HEK293 (cell line): ENCODE data around the gene DCST1.

Source experiments
- CTCF ChIA-PET: fragments of 350-600 bp; formaldehyde crosslinking; extraction: SDS; loops from one replicate; lab custom pipeline; 2021; ENCODE audit warnings: antibody characterized with exemption; lab: Yijun Ruan, JAX
- POLR2A ChIA-PET: fragments of 300-600 bp; formaldehyde crosslinking; extraction: SDS; loops from one replicate; lab custom pipeline; 2020; ENCODE audit warnings: antibody characterized with exemption, inconsistent platforms; lab: Yijun Ruan, JAX
- H3K27ac ChIP-seq: fragments of 200-500 bp; sonication (Bioruptor generic); 2 replicates; pipeline ENCODE4 v1.5.1; 2014; ENCODE audit warnings: low read depth, low read length, control low read depth, inconsistent platforms; ENCODE audit errors: extremely low read depth
- H3K36me3 ChIP-seq, 2 experiments: fragments of 200-500 bp in 1 of 2; sonication (Bioruptor generic) in 1 of 2; 1 replicate in 1 of 2; 2 replicates in 1 of 2; pipeline ENCODE4 v1.5.1; 2014 to 2017; ENCODE audit warnings: inconsistent platforms in 2 of 2, low read length in 2 of 2; ENCODE audit not compliant: control insufficient read depth in 2 of 2, insufficient read depth in 1 of 2
- H3K4me1 ChIP-seq: fragments of 200-500 bp; sonication (Bioruptor generic); 2 replicates; pipeline ENCODE4 v1.5.1; 2014; ENCODE audit warnings: mild to moderate bottlenecking, low read length, inconsistent platforms; ENCODE audit not compliant: control insufficient read depth, insufficient read depth
- H3K4me3 ChIP-seq: 2 replicates; pipeline ENCODE4 v1.5.1; 2011; ENCODE audit warnings: low read depth, mild to moderate bottlenecking, control low read depth, low read length, moderate library complexity
- H3K9me3 ChIP-seq: fragments of 200-500 bp; sonication (Bioruptor generic); 2 replicates; pipeline ENCODE4 v1.5.1; 2014; ENCODE audit warnings: low read depth, low read length, inconsistent platforms; ENCODE audit not compliant: control insufficient read depth, insufficient read depth
- ATF2 ChIP-seq: fragments of 450-650 bp; formaldehyde crosslinking; IDR thresholded peaks from 2 replicates; pipeline ENCODE4 v1.5.1; 2016; ENCODE audit warnings: missing biosample characterization, missing genetic modification characterization, low read depth
- GLIS1 ChIP-seq: fragments of 450-650 bp; formaldehyde crosslinking; IDR thresholded peaks from 2 replicates; pipeline ENCODE4 v1.5.1; 2016; ENCODE audit warnings: missing biosample characterization, missing genetic modification characterization
- GLIS2 ChIP-seq: fragments of 450-650 bp; formaldehyde crosslinking; IDR thresholded peaks from 2 replicates; pipeline ENCODE4 v1.5.1; 2016; ENCODE audit warnings: missing biosample characterization, missing genetic modification characterization
- HOXC10 ChIP-seq: sonication (generic); formaldehyde crosslinking; IDR thresholded peaks from 2 replicates; pipeline ENCODE4 v1.8.1; 2023; ENCODE audit warnings: mild to moderate bottlenecking, missing genetic modification reagents
- KLF9 ChIP-seq: fragments of 450-650 bp; formaldehyde crosslinking; IDR thresholded peaks from 2 replicates; pipeline ENCODE4 v1.5.1; 2016; ENCODE audit warnings: missing biosample characterization, missing genetic modification characterization, low read depth
- PRDM1 ChIP-seq: fragments of 450-650 bp; formaldehyde crosslinking; IDR thresholded peaks from 2 replicates; pipeline ENCODE4; 2016; ENCODE audit warnings: missing biosample characterization, missing genetic modification characterization
- SP2 ChIP-seq: fragments of 450-650 bp; formaldehyde crosslinking; IDR thresholded peaks from 2 replicates; pipeline ENCODE4 v1.5.1; 2016; ENCODE audit warnings: missing biosample characterization, missing genetic modification characterization
- ZEB2 ChIP-seq: fragments of 450-650 bp; formaldehyde crosslinking; IDR thresholded peaks from 2 replicates; pipeline ENCODE4 v1.5.1; 2016; ENCODE audit warnings: missing biosample characterization, missing genetic modification characterization
- ZFP37 ChIP-seq: fragments of 450-650 bp; formaldehyde crosslinking; IDR thresholded peaks from 2 replicates; pipeline ENCODE4 v1.5.1; 2016; ENCODE audit warnings: missing biosample characterization, missing genetic modification characterization
- ZIC2 ChIP-seq: fragments of 450-650 bp; formaldehyde crosslinking; IDR thresholded peaks from 2 replicates; pipeline ENCODE4 v1.5.1; 2016; ENCODE audit warnings: missing biosample characterization, missing genetic modification characterization
- ZNF354C ChIP-seq: fragments of 450-650 bp; formaldehyde crosslinking; IDR thresholded peaks from 2 replicates; pipeline ENCODE4 v1.5.1; 2016; ENCODE audit warnings: missing biosample characterization, missing genetic modification characterization, low read depth, borderline replicate concordance
- ZNF623 ChIP-seq: fragments of 450-650 bp; formaldehyde crosslinking; IDR thresholded peaks from 2 replicates; pipeline ENCODE4 v1.5.1; 2016; ENCODE audit warnings: missing biosample characterization, missing genetic modification characterization
- ZNF747 ChIP-seq: fragments of 450-650 bp; formaldehyde crosslinking; IDR thresholded peaks from 2 replicates; pipeline ENCODE4 v1.5.1; 2016; ENCODE audit warnings: missing biosample characterization, missing genetic modification characterization
- ZNF791 ChIP-seq: fragments of 450-650 bp; formaldehyde crosslinking; IDR thresholded peaks from 2 replicates; pipeline ENCODE4 v1.5.1; 2016; ENCODE audit warnings: missing biosample characterization, missing genetic modification characterization
- ZNF843 ChIP-seq: fragments of 450-650 bp; formaldehyde crosslinking; IDR thresholded peaks from 2 replicates; pipeline ENCODE4 v1.5.1; 2016; ENCODE audit warnings: missing biosample characterization, missing genetic modification characterization
- ZSCAN16 ChIP-seq: fragments of 450-650 bp; formaldehyde crosslinking; IDR thresholded peaks from 2 replicates; pipeline ENCODE4 v1.5.1; 2016; ENCODE audit warnings: missing biosample characterization, missing genetic modification characterization
- TF ChIP-seq, protein P1 (sequence below): fragments of 450-650 bp; formaldehyde crosslinking; IDR thresholded peaks from 2 replicates; pipeline ENCODE4 v1.5.1; 2016; ENCODE audit warnings: missing biosample characterization, missing genetic modification characterization
- TF ChIP-seq, protein P2 (sequence below): fragments of 450-650 bp; formaldehyde crosslinking; IDR thresholded peaks from 2 replicates; pipeline ENCODE4 v1.5.1; 2016; ENCODE audit warnings: missing biosample characterization, missing genetic modification characterization

The DCST1 gene

DNA sequence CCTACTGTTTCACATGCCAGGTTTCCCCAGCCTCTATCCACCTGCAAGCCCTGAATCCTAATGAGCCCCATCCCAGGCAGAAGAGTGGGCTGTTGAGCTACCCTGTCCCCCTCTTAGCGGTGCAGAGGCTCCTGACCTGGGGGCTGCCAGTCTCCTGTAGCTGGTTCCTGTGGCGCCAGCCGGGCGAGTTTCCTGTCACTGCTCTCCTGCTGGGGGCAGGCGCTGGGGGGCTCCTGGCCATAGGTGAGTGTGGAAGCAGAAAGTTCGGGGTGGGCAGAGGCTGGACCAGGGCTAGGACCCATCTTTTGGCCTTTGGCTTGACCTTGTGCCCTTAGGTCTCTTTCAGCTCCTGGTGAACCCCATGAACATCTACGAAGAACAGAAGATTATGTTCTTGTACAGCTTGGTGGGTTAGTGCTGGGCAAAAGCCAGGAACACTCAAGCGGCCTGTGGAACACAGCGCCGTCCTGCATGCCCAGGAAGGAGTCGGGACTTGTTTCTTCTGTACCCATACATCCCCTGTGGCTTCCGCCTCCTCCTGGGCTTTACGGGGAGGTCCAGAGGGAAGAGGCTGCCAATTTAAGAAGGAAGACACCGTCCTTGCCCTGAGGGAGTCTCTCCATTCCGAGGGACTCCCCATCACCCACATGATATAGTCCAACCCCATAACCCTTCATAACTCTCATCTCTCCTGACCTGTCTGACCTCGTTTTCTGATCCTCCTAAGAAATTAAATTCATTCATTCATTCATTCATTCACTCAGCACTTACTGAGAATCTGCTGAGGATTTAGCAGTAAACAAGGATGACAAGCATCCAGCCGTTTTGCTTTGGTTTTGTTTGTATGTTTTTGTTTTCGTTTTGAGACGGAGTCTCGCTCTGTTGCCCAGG lies 939 bp downstream of the DCST1 start (continued):
- TF ChIP-seq, protein P1, sequence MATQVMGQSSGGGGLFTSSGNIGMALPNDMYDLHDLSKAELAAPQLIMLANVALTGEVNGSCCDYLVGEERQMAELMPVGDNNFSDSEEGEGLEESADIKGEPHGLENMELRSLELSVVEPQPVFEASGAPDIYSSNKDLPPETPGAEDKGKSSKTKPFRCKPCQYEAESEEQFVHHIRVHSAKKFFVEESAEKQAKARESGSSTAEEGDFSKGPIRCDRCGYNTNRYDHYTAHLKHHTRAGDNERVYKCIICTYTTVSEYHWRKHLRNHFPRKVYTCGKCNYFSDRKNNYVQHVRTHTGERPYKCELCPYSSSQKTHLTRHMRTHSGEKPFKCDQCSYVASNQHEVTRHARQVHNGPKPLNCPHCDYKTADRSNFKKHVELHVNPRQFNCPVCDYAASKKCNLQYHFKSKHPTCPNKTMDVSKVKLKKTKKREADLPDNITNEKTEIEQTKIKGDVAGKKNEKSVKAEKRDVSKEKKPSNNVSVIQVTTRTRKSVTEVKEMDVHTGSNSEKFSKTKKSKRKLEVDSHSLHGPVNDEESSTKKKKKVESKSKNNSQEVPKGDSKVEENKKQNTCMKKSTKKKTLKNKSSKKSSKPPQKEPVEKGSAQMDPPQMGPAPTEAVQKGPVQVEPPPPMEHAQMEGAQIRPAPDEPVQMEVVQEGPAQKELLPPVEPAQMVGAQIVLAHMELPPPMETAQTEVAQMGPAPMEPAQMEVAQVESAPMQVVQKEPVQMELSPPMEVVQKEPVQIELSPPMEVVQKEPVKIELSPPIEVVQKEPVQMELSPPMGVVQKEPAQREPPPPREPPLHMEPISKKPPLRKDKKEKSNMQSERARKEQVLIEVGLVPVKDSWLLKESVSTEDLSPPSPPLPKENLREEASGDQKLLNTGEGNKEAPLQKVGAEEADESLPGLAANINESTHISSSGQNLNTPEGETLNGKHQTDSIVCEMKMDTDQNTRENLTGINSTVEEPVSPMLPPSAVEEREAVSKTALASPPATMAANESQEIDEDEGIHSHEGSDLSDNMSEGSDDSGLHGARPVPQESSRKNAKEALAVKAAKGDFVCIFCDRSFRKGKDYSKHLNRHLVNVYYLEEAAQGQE: no peak
- TF ChIP-seq, protein P2, sequence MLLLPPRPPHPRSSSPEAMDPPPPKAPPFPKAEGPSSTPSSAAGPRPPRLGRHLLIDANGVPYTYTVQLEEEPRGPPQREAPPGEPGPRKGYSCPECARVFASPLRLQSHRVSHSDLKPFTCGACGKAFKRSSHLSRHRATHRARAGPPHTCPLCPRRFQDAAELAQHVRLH (tag by site-specific recombination): no peak
- TF ChIP-seq ZNF791 (tag by site-specific recombination): no peak
- no peak for TF ChIP-seq KLF9 (tag by site-specific recombination)
- TF ChIP-seq ZEB2 (tag by site-specific recombination): no peak
- no peak for TF ChIP-seq SP2
- TF ChIP-seq ZFP37 (tag by site-specific recombination): no peak

GRCh38 chr1:155035936-155036335 lies 2.3 kb downstream of the DCST1 start:
- Histone ChIP-seq H3K9me3 (no peaks in the 10 kb centered on the region), H3K36me3 (no peaks in the 10 kb centered on the region), H3K4me3 (no peak overlapping the region), H3K4me1 (no peaks in the 10 kb centered on the region), H3K27ac (no peak overlapping the region)
- TF ChIP-seq PRDM1 (tag by site-specific recombination): 0 out of 2 replicates have a peak, but pooled peaks have one; percentile 14
- TF ChIP-seq ZSCAN16 (tag by site-specific recombination): no peak
- no peak for TF ChIP-seq ZNF354C (tag by site-specific recombination)
- ChIA-PET CTCF (no interaction called here), POLR2A (no interaction called here)

GRCh38 chr1:155037043-155037442 lies 3.4 kb downstream of the DCST1 start:
- POLR2A ChIA-PET: interaction anchor here (0.7 to 0.8 kb wide), 2 partner anchors 412 to 478 kb away, joined by 4 to 7 read pairs; no protein-coding TSS in a partner anchor
- CTCF ChIA-PET: interaction anchor here (0.8 to 2.4 kb wide), 6 partner anchors 12 to 48 kb away, joined by 3 to 11 read pairs (median 4); partner anchors contain the start of gene ADAM15

More at GRCh38 chr1:155037043-155037442, 3.4 kb downstream of the DCST1 start:
- Histone ChIP-seq H3K36me3 (no peaks in the 10 kb centered on the region), H3K27ac (no peak overlapping the region), H3K9me3 (no peaks in the 10 kb centered on the region), H3K4me3 (no peak overlapping the region), H3K4me1 (no peaks in the 10 kb centered on the region)
- TF ChIP-seq ZNF623 (tag by site-specific recombination): no peak
- TF ChIP-seq HOXC10 (CRISPR knock-in tag): no peak
- TF ChIP-seq GLIS2: 0 out of 2 replicates have a peak, but pooled peaks have one; percentile 17
- TF ChIP-seq ZNF354C (tag by site-specific recombination): no peak
- peak; percentile 93 for TF ChIP-seq GLIS1 (tag by site-specific recombination)
- TF ChIP-seq ZNF843 (tag by site-specific recombination): no peak
- no peak for TF ChIP-seq ZNF747 (tag by site-specific recombination)
- TF ChIP-seq ATF2: no peak
- TF ChIP-seq ZIC2: peak; percentile 73
